Endothelial cell of umbilical vein (primary cell): ENCODE results near the gene SPIRE2. TPM values are rescaled to one million over a fixed set of nuclear protein-coding genes. Genes with fewer than 3 reads are reported as not detected.

Source experiments
- BruUV-seq: library from RNA; stranded (reverse); fragments of 400-500 nt; replicated peaks from 2 replicates; lab custom pipeline; 2021; lab: Mats Ljungman, UMichigan
- CTCF ChIA-PET: fragments of 300-600, 350-600 bp; sonication (Branson Sonifier 250); formaldehyde crosslinking; loops from one replicate; lab custom pipeline; 2021; ENCODE audit warnings: antibody characterized with exemption, inconsistent platforms; lab: Charles Lee
- POLR2A ChIA-PET: fragments of 300-600, 350-600 bp; sonication (Branson Sonifier 250); formaldehyde crosslinking; loops from one replicate; lab custom pipeline; 2021; ENCODE audit warnings: antibody characterized with exemption, inconsistent platforms; lab: Charles Lee
- DNase-seq: peaks from one replicate; pipeline ENCODE4 v3.0.0-alpha.2; 2011; ENCODE audit warnings: low read depth, low spot score
- FAIRE-seq: peaks from 2 replicates; lab custom pipeline; 2011; peaks lifted over from hg19 to GRCh38; lab: Jason Lieb, UNC
- H2AFZ ChIP-seq: 2 replicates; pipeline ENCODE4 v1.6.0; 2012; ENCODE audit warnings: low read depth, low read length, control low read depth, inconsistent platforms
- H3K27ac ChIP-seq: 2 replicates; pipeline ENCODE4 v1.5.1; 2011; ENCODE audit warnings: low read depth, mild to moderate bottlenecking, control low read depth, low read length, moderate library complexity; ENCODE audit not compliant: insufficient read depth
- H3K27me3 ChIP-seq, 2 experiments: 2 replicates each; pipeline versions ENCODE4 v1.6.0 to v1.6.1; 2011; ENCODE audit warnings: low read length in 2 of 2, mixed read lengths in 1 of 2; ENCODE audit not compliant: control insufficient read depth in 2 of 2, insufficient read depth in 2 of 2
- H3K36me3 ChIP-seq, 2 experiments: 2 replicates in 1 of 2; 3 replicates in 1 of 2; pipeline ENCODE4 v1.5.1; 2011; ENCODE audit warnings: low read length in 2 of 2, mild to moderate bottlenecking in 1 of 2, moderate library complexity in 1 of 2; ENCODE audit not compliant: control insufficient read depth in 2 of 2, insufficient read depth in 2 of 2; ENCODE audit errors: extremely low read depth in 1 of 2
- H3K4me1 ChIP-seq: 3 replicates; pipeline ENCODE4 v1.5.1; 2011; ENCODE audit warnings: mild to moderate bottlenecking, low read length; ENCODE audit not compliant: control insufficient read depth, insufficient read depth; ENCODE audit errors: extremely low read depth
- H3K4me2 ChIP-seq: 2 replicates; pipeline ENCODE4 v1.6.1; 2011; ENCODE audit warnings: low read length, control low read depth, mixed read lengths; ENCODE audit not compliant: insufficient read depth
- H3K4me3 ChIP-seq, 3 experiments: fragments of 200-600 bp in 1 of 3; sonication (generic), shearing (Covaris generic) in 1 of 3; replicated peaks in 1 of 3; 2 replicates each; pipeline ENCODE4 v1.5.1; 2011 to 2016; ENCODE audit warnings: control low read depth in 3 of 3, low read length in 3 of 3, mild to moderate bottlenecking in 2 of 3, inconsistent platforms in 1 of 3, low read depth in 1 of 3, moderate library complexity in 1 of 3; ENCODE audit not compliant: insufficient read depth in 1 of 3
- H3K79me2 ChIP-seq: 2 replicates; pipeline ENCODE4 v1.6.0; 2012; ENCODE audit warnings: low read length, inconsistent platforms; ENCODE audit not compliant: control insufficient read depth, insufficient read depth
- H3K9ac ChIP-seq: replicated peaks from 2 replicates; pipeline ENCODE3; 2011; ENCODE audit warnings: low read length, control low read depth; ENCODE audit not compliant: insufficient read depth; ENCODE audit errors: extremely low read depth
- H3K9me1 ChIP-seq: replicated peaks from 3 replicates; pipeline ENCODE4 v1.6.0; 2011; ENCODE audit warnings: mild to moderate bottlenecking, low read length; ENCODE audit not compliant: control insufficient read depth, insufficient read depth; ENCODE audit errors: extremely low read depth
- H3K9me3 ChIP-seq: replicated peaks from 2 replicates; pipeline ENCODE4 v1.5.1; 2012; ENCODE audit warnings: low read length, inconsistent platforms; ENCODE audit not compliant: control insufficient read depth, insufficient read depth
- H4K20me1 ChIP-seq: replicated peaks from 2 replicates; pipeline ENCODE3; 2011; ENCODE audit warnings: mild to moderate bottlenecking, low read length; ENCODE audit not compliant: control insufficient read depth, insufficient read depth; ENCODE audit errors: extremely low read depth
- CTCF ChIP-seq, 2 donors: IDR thresholded peaks; 1 replicate in 1 of 2; 2 replicates in 1 of 2; pipeline ENCODE4 v1.5.1; 2011; ENCODE audit warnings: low read length in 2 of 2, mild to moderate bottlenecking in 2 of 2, moderate library complexity in 2 of 2, control low read depth in 1 of 2, inconsistent platforms in 1 of 2, low read depth in 1 of 2; ENCODE audit not compliant: insufficient read depth in 1 of 2; ENCODE audit errors: extremely low read depth in 1 of 2
- EZH2 ChIP-seq: IDR thresholded peaks from 2 replicates; pipeline ENCODE4 v1.6.1; 2012; ENCODE audit warnings: borderline replicate concordance, low read depth, mild to moderate bottlenecking, moderate library complexity, low read length, inconsistent platforms; ENCODE audit not compliant: severe bottlenecking
- FOS ChIP-seq: IDR thresholded peaks from 2 replicates; pipeline ENCODE4 v1.6.1; 2011; ENCODE audit warnings: mild to moderate bottlenecking, low read length, moderate library complexity, borderline replicate concordance; ENCODE audit not compliant: insufficient read depth
- GATA2 ChIP-seq: IDR thresholded peaks from 2 replicates; pipeline ENCODE4 v1.7.0; 2011; ENCODE audit warnings: low read depth, mild to moderate bottlenecking, moderate library complexity, mixed read lengths, low read length; ENCODE audit not compliant: insufficient read length, insufficient read depth
- JUN ChIP-seq: IDR thresholded peaks from 2 replicates; pipeline ENCODE4 v1.6.1; 2011; ENCODE audit warnings: borderline replicate concordance, low read depth; ENCODE audit not compliant: insufficient read length, insufficient read depth
- MAX ChIP-seq: IDR thresholded peaks from 2 replicates; pipeline ENCODE4 v1.6.1; 2011; ENCODE audit not compliant: insufficient read depth, insufficient read length
- MYC ChIP-seq: IDR thresholded peaks from one replicate; pipeline ENCODE4 v1.6.1; 2011; ENCODE audit warnings: mild to moderate bottlenecking, low read depth, low read length
- POLR2A ChIP-seq: IDR thresholded peaks from 2 replicates; pipeline ENCODE4 v1.6.1; 2012; ENCODE audit warnings: low read depth, mild to moderate bottlenecking, control low read depth, low read length
- POLR2AphosphoS5 ChIP-seq: IDR thresholded peaks from 2 replicates; pipeline ENCODE4 v1.6.1; 2012; ENCODE audit warnings: low read depth, mild to moderate bottlenecking, control low read depth, low read length, moderate library complexity; ENCODE audit not compliant: insufficient read depth
- dilution Hi-C: fragments of 300-500 bp; cut with MboI; formaldehyde crosslinking; loops from one replicate; pipeline ENCODE4 v1.15.0; 2019; ENCODE audit warnings: low sequenced_read_pairs; ENCODE audit not compliant: extremely low pct_ligation_motif_present
- intact Hi-C: fragments of 100-400 bp; cut with micrococcal nuclease; formaldehyde crosslinking; loops from one replicate; pipeline ENCODE4 v1.10.0; 2022
- polyA plus RNA-seq, 4 experiments: library from polyadenylated mRNA; depleted of rRNA in 3 of 4; stranded (reverse) in 3 of 4; unstranded in 1 of 4; fragments of >200 nt; gene quantifications; 2 replicates each; pipeline versions ENCODE4 v1.2.1 to v1.2.3, GENCODE V29; 2011 to 2012; ENCODE audit warnings: missing spikeins in 1 of 4
- total RNA-seq: library from RNA; stranded (reverse); gene quantifications from 2 replicates; pipeline ENCODE4 v1.2.3, GENCODE V29; 2021

The SPIRE2 gene
- total and polyA plus RNA-seq, 2 donors (not counting 3 experiments of a cell fraction or from before 2014, with no cell fraction given) = 1.2 to 3.1 TPM

GRCh38 chr16:89907055-89907814 is 79.0 kb downstream of the SPIRE2 start:
- no peaks in the 10 kb centered on the region for H3K9me1 ChIP-seq
- FAIRE-seq (no peak), DNase-seq (no peak)
- no peak overlapping the region for H3K4me2 ChIP-seq
- H3K4me1 ChIP-seq = peaks cover 3% of the 10 kb centered on the region
- H3K9me3 ChIP-seq = no peaks in the 10 kb centered on the region
- CTCF ChIA-PET = interaction anchor here (4.9 kb wide), 1 partner anchor 11 kb away, joined by 54 read pairs; the partner anchor contains the start of gene MC1R
- intact Hi-C loops = no loop called here
- no peaks in the 10 kb centered on the region for H3K79me2 ChIP-seq
- dilution Hi-C loops = no loop called here
- no TSS peak for BruUV-seq
- H3K4me3 ChIP-seq = no peak overlapping the region
- POLR2A ChIA-PET = interaction anchor here (0.6 to 3.6 kb wide), 4 partner anchors 15 to 1224 kb away, joined by 3 to 21 read pairs (median 5); partner anchors contain the start of gene TUBB3
- H4K20me1 ChIP-seq = no peaks in the 10 kb centered on the region
- H3K27ac ChIP-seq = no peak overlapping the region
- TF ChIP-seq MYC = no peak
- TF ChIP-seq GATA2 = no peak
- no peak for TF ChIP-seq FOS
- no peak for TF ChIP-seq JUN
- no peak for TF ChIP-seq EZH2
- no peak for TF ChIP-seq POLR2A
- no peak for TF ChIP-seq MAX
- TF ChIP-seq CTCF (IDR thresholded peaks at IDR 0.05; ENCODE audit: extremely low read depth in 1 of 2, insufficient read depth in 1 of 2, low read depth in 1 of 2, low read length in 2 of 2) = no peak
- no peak for TF ChIP-seq POLR2AphosphoS5
- H2AFZ ChIP-seq = no peak overlapping the region
- no peaks in the 10 kb centered on the region for H3K27me3 ChIP-seq
- H3K9ac ChIP-seq = no peak overlapping the region
- H3K36me3 ChIP-seq = peaks cover 13 to 46% of the 10 kb centered on the region in 2 experiments
